ENCODE measurements around the gene DNALI1. TPM values are rescaled to one million over a fixed set of nuclear protein-coding genes. Genes with fewer than 3 reads are reported as not detected.
A peak's percentile ranks its signal among the peaks of the same experiment; 100 is the strongest.
"Not testable (repeated sequence)": the region's sequence is repeated elsewhere in the genome, so short reads cannot be mapped to it uniquely, and the experiment has no call there.

DNALI1 gene
- total RNA-seq (2014; rRNA removed; shearing (Covaris generic)), result 0.23 and 0.37 TPM in 2 replicates

GRCh38 chr1:37556712-37557196, at the start of gene DNALI1:
DNALI1 (plus strand) TSS chr1:37556940; CDS start chr1:37556995, 55 bp downstream.
- DNase-seq (ENCODE audit: low spot score), result peak; percentile 70

DNA sequence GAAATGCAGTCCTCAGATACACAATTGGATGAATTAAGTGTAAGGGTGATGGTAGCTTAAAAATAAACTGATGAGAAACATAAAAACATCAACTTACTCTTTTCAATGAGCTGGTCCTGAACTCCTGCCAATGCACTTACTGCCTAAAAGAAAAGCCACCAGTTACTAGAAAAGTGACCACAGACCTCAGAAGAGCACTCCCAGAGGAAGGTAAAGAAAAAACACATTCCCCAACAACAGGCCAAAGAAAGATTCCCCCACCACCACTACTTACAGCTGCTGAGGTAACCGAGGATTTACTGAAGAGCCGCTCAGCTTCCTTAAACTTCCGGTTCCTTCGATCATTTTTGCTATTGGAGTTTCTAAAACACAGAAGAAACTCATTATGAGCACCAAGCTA, 47.6 kb upstream of the DNALI1 start:
- peak; percentile 34 for DNase-seq (ENCODE audit: low spot score)

- DNase-seq (ENCODE audit: low spot score), result peak; percentile 45
These were observed 42.9 kb upstream of the DNALI1 start for GRCh38 chr1:37513795-37514349.

GRCh38 chr1:37514350-37515184, 42.2 kb upstream of the DNALI1 start, which contains the start of gene MEAF6:
MEAF6 (minus strand) TSS chr1:37514766; CDS start chr1:37514746, 20 bp downstream.
- peak; percentile 84 for DNase-seq (ENCODE audit: low spot score)

DNA sequence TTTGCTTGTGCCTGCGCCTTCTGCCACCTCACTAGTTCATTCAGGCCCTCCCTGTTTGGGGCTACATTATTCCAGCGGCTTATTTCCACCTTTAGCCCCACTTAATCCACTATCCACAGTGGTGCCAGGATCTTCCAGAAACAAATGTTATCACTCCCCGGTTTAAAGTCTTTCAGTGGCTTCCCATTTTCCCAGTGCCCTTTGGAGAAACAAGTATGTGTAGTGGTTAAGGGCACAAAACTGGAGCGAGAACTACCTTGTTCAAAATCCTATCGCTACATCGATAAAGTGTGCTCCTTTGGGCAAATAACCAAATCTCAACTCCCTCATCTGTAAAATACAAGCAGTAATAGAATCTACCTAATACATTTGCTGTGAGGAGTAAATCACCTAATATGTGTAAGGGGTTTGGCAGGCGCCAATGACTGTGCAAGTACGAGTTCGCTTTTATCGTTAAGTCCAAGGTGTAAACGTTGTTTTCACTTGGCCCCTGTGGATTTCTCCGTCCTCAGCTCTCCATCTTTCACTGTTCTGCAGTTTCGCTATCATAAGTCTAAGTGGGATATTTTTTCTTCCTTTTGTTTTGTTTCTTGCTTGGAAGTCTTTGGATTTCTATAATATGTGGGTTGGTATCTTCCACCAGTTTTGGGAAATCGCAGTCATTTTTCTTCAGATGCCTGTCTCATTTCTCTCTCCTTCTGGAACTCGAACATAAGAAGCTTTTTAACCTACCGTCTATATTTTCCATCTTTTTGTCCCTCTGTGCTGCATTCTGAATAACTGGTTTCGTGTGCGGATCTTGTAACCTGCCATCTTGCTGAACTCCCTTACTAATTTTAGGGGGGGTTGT, 41.3 kb upstream of the DNALI1 start:
- no peak for DNase-seq (ENCODE audit: low spot score)

DNA sequence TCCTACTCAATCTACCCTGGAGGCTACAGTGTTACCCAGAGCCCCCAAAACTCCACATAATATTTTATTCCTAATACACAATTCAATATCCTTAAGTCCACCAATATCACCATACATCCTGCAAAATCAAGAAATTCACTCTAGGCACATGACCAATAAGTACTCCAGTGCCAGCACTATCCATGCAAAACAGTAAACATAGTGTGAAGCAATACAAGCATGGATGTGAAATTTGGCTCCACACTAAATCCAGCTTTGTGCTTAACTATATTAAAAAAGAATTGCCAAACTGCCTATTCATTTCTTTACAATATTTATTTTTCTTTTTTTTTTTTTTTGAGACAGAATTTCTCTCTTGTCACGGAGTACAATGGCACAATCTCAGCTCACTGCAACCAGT, 39.2 kb upstream of the DNALI1 start:
- DNase-seq (ENCODE audit: low spot score), result no peak

- not testable (repeated sequence) for DNase-seq (ENCODE audit: low spot score)
These were observed 38.5 kb upstream of the DNALI1 start for GRCh38 chr1:37518241-37518640.

DNA sequence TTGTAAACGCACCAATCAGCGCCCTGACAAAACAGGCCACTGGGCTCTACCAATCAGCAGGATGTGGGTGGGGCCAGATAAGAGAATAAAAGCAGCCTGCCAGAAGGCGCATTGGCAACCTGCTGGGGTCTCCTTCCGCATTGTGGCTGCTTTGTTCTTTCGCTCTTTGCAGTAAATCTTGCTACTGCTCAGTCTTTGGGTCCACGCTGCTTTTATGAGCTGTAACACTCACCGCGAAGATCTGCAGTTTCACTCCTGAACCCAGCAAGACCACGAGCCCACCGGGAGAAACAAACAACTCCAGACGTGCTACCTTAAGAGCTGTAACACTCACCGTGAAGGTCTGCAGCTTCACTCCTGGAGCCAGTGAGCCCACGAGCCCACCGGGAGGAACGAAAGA, 37.8 kb upstream of the DNALI1 start:
- DNase-seq (ENCODE audit: low spot score), result not testable (repeated sequence)

- DNase-seq (ENCODE audit: low spot score), result no peak
These were observed 37.1 kb upstream of the DNALI1 start for GRCh38 chr1:37519613-37520012.

DNA sequence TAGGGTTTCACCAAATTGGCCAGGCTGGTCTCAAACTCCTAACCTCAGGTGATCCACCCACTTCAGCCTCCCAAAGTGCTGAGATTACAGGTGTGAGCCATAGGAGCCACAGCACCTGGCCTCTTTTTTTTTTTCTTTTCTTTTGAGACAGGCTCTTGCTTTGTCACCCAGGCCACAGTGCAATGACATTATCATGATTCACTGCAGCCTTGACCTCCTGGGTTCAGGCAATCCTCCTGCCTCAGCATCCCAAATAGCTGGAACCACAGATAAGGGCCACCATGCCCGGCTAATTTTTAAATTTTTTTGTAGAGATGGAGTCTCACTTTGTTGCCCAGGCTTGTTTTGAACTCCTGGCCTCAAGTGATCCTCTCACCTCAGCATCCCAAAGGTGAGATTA, 26.9 kb upstream of the DNALI1 start:
- not testable (repeated sequence) for DNase-seq (ENCODE audit: low spot score)

- DNase-seq (ENCODE audit: low spot score), result not testable (repeated sequence)
These were observed 24.2 kb upstream of the DNALI1 start for GRCh38 chr1:37532418-37533156.

DNA sequence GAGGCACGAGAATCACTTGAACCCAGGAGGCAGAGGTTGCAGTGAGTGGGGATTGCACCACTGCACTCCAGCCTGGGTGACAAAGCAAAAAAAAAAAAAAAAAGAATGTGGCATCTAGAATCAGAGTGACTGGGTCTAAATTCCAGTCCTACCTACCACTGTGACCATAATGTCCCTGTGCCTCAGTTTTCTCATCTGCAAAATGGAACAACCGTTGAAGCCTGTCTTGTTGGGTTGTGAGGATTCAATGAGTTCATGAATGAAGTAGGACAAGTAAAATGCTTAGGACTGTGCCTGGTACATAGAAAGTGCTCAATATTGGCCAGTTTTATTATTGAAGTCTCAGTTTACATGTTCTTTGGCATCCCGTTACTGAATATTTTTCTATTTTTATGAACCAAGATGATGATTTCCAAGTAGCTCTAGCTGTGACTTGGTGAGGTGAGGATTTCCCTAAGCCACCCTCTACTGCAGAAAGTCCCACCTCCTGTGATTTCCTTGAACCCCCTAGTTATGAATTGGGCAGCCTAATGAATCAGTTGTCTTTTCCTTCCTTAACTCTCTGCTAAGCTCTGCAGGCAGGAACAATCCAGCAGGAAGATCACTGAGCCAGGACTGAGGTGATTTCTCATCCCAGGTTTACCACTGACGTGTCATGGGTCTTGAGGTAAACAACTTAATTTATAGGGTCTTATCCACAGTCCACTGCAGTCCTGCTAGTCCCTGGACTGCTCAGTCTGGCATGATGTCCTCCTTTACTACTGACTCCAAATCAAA, 23.2 kb upstream of the DNALI1 start:
- DNase-seq (ENCODE audit: low spot score), result no peak

- no peak for DNase-seq (ENCODE audit: low spot score)
These were observed 19.4 kb upstream of the DNALI1 start for GRCh38 chr1:37537378-37537777.

- DNase-seq (ENCODE audit: low spot score), result not testable (repeated sequence)
These were observed 17.6 kb upstream of the DNALI1 start for GRCh38 chr1:37539154-37539553.

- no peak for DNase-seq (ENCODE audit: low spot score)
These were observed 16.5 kb upstream of the DNALI1 start for GRCh38 chr1:37540036-37540785.

DNA sequence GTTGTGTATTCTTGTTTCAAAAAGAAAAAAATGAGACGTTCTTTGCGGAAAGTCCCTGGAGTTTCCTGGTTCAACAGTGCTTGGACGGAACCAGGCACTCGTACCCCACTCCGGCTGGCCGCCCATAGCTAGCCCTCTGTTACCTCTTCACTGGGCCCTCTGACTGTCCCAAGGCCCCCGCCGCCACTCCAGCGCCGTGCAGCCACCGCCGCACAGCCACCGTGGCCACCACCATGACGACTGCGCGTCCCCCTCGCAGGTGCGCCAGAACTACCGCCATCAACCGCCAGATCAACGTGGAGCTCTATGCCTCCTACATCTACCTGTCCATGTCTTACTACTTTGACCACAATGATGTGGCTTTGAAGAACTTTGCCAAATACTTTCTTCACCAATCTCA, 12.2 kb upstream of the DNALI1 start:
- no peak for DNase-seq (ENCODE audit: low spot score)

GRCh38 chr1:37545019-37545418, 11.7 kb upstream of the DNALI1 start:
- no peak for DNase-seq (ENCODE audit: low spot score)

DNA sequence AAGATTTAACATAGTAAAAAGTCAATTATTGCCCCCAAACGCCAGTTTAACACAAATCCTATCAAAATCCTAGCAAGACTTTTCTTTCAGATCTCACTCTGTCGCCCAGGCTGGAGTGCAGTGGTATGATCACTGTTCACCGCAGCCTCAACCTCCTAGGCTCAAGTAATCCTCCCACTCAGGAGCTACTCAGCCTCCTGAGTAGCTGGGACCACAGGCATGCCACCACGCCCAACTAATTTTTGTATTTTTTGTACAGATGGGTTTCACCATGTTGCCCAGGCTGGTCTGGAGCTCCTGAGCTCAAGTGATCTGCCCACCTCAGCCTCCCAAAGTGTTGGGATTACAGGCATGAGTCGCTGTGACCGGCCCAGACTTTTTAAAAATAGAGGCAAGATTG, 7.4 kb upstream of the DNALI1 start:
- no peak for DNase-seq (ENCODE audit: low spot score)

DNA sequence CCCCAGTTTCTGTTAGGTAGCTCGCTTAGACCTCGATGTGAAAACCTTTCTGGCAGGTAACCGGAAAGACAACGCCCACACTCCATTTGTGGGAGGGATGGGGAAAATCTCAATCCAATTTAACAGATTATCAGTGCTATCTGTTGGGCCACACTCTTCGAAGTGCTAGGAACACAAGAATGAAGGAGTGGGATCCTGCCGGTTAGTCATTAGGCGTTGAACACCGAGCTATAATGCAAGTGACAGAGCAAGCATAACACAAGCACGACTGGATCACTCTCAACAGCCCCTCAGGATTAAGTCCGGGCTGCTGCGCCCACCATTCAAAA, 3.2 kb upstream of the DNALI1 start:
- DNase-seq (ENCODE audit: low spot score), result no peak
